GM23248 (cell line): ENCODE measurements around the gene CHADL. TPM values are rescaled to one million over a fixed set of nuclear protein-coding genes. Genes with fewer than 3 reads are reported as not detected.

ENCODE experiments used
- DNase-seq: peaks from one replicate; pipeline ENCODE4 v3.0.0-alpha.2; 2015
- H2AFZ ChIP-seq: fragments of 200-600 bp; sonication (generic); 2 replicates; pipeline ENCODE4 v1.6.1; 2016; ENCODE audit warnings: antibody characterized with exemption
- H3F3A ChIP-seq: fragments of 200-600 bp; sonication (generic); 2 replicates; pipeline ENCODE4 v1.6.1; 2016; ENCODE audit warnings: mild to moderate bottlenecking, antibody characterized with exemption, mixed run types; ENCODE audit not compliant: insufficient read depth
- H3K27ac ChIP-seq: fragments of 200-600 bp; sonication (generic); 2 replicates; pipeline ENCODE4 v1.5.1; 2016; ENCODE audit warnings: mild to moderate bottlenecking
- H3K27me3 ChIP-seq: fragments of 200-600 bp; sonication (generic); replicated peaks from 2 replicates; pipeline ENCODE4 v1.6.1; 2016; ENCODE audit warnings: mild to moderate bottlenecking; ENCODE audit not compliant: insufficient read depth
- H3K36me3 ChIP-seq: fragments of 200-600 bp; sonication (generic); 2 replicates; pipeline ENCODE4 v1.6.1; 2016; ENCODE audit warnings: low read depth, mild to moderate bottlenecking
- H3K4me1 ChIP-seq: fragments of 200-600 bp; sonication (generic); 2 replicates; pipeline ENCODE4 v1.6.1; 2016; ENCODE audit warnings: mild to moderate bottlenecking; ENCODE audit not compliant: insufficient read depth
- H3K4me2 ChIP-seq: fragments of 200-600 bp; sonication (generic); one replicate; pipeline ENCODE4 v1.6.1; 2016; ENCODE audit warnings: mild to moderate bottlenecking; ENCODE audit not compliant: unreplicated experiment
- H3K4me3 ChIP-seq: fragments of 200-600 bp; sonication (generic); 2 replicates; pipeline ENCODE4 v1.5.1; 2016; ENCODE audit warnings: mild to moderate bottlenecking
- H3K79me2 ChIP-seq: fragments of 200-600 bp; sonication (generic); 2 replicates; pipeline ENCODE4 v1.6.1; 2016; ENCODE audit warnings: mild to moderate bottlenecking; ENCODE audit not compliant: insufficient read depth
- H3K9ac ChIP-seq: fragments of 200-600 bp; sonication (generic); 2 replicates; pipeline ENCODE4 v1.6.1; 2016; ENCODE audit warnings: mild to moderate bottlenecking
- H3K9me2 ChIP-seq: fragments of 200-600 bp; sonication (generic); 2 replicates; pipeline ENCODE4 v1.6.1; 2016; ENCODE audit warnings: mixed run types, mild to moderate bottlenecking, moderate library complexity; ENCODE audit not compliant: insufficient read depth
- H3K9me3 ChIP-seq: fragments of 200-600 bp; sonication (generic); one replicate; pipeline ENCODE4 v1.6.1; 2017; ENCODE audit warnings: low read depth
- H4K20me1 ChIP-seq: fragments of 200-600 bp; sonication (generic); 2 replicates; pipeline ENCODE4 v1.6.0; 2016; ENCODE audit not compliant: insufficient read depth
- EZH2 ChIP-seq: fragments of 200-600 bp; sonication (generic); IDR thresholded peaks from 2 replicates; pipeline ENCODE4 v1.6.1; 2018; ENCODE audit warnings: antibody characterized with exemption, mild to moderate bottlenecking; ENCODE audit not compliant: insufficient read depth, poor library complexity, severe bottlenecking
- EZH2phosphoT487 ChIP-seq: fragments of 200-600 bp; sonication (generic); IDR thresholded peaks from 2 replicates; pipeline ENCODE4 v1.6.1; 2018; ENCODE audit warnings: antibody characterized with exemption, moderate library complexity, mild to moderate bottlenecking, low read depth; ENCODE audit not compliant: insufficient read depth
- WGBS, 2 experiments: methylation state at CpG; one replicate each; pipeline ENCODE4 v1.1.6; 2015 to 2017; ENCODE audit warnings: low lambda C conversion rate in 2 of 2, low coverage in 1 of 2; ENCODE audit errors: missing lambda C conversion rate in 2 of 2; 5-methylcytosine and 5-hydroxymethylcytosine counted together
- in situ Hi-C: fragments of 300-500 bp; cut with MboI; formaldehyde crosslinking; loops from 2 replicates; pipeline ENCODE4 v1.15.0; 2020
- polyA plus RNA-seq: library from polyadenylated mRNA; unstranded; fragments of >200 nt; fragmentation: Nextera tagmentation; extraction: Ambion mirVana; gene quantifications from 2 replicates; pipeline ENCODE4 v1.2.1, GENCODE V29; 2016
- total RNA-seq: library from RNA; depleted of rRNA; stranded (reverse); fragments of >200 nt; shearing (Covaris generic); gene quantifications from 2 replicates; pipeline ENCODE4 v1.2.3, GENCODE V29; 2014

CHADL gene
- total and polyA plus RNA-seq, 2 experiments from 2014 or later: 0.22 to 0.88 TPM

- Histone ChIP-seq H3F3A (peaks cover 10% of the 10 kb centered on the region; the same call in 1 of the 2 replicates), H2AFZ (no peak overlapping the region), H3K79me2 (peaks cover 88% of the 10 kb centered on the region), H4K20me1 (no peaks in the 10 kb centered on the region), H3K36me3 (peaks cover 31% of the 10 kb centered on the region), H3K27ac (no peak overlapping the region), H3K4me3 (no peak overlapping the region), H3K27me3 (no peaks in the 10 kb centered on the region), H3K4me1 (peaks cover 8% of the 10 kb centered on the region), H3K4me2 (no peak overlapping the region), H3K9ac (no peak overlapping the region), H3K9me3 (no peaks in the 10 kb centered on the region), H3K9me2 (no peaks in the 10 kb centered on the region)
- 76 to 91% methylated on average over 2 of the region's 2 CpGs for WGBS, 2 experiments
- DNase-seq: no peak
- in situ Hi-C loops: no loop called here
- TF ChIP-seq EZH2 (no peak), EZH2phosphoT487 (no peak)
These were observed 40.1 kb upstream of the CHADL start for GRCh38 chr22:41280854-41281253.

GRCh38 chr22:41280065-41280464 lies 39.3 kb upstream of the CHADL start:
- Histone ChIP-seq H3K9ac (no peak overlapping the region), H3K4me3 (no peak overlapping the region), H3K27ac (no peak overlapping the region), H3K27me3 (no peaks in the 10 kb centered on the region), H3K4me1 (peaks cover 7% of the 10 kb centered on the region), H4K20me1 (no peaks in the 10 kb centered on the region), H3K9me3 (no peaks in the 10 kb centered on the region), H3K9me2 (no peaks in the 10 kb centered on the region), H3K4me2 (no peak overlapping the region), H3K36me3 (peaks cover 33% of the 10 kb centered on the region), H2AFZ (no peak overlapping the region), H3K79me2 (peaks cover 95% of the 10 kb centered on the region), H3F3A (peaks cover 9% of the 10 kb centered on the region; the same call in 1 of the 2 replicates)
- WGBS, 2 experiments: 85 to 88% methylated on average over 3 of the region's 3 CpGs
- in situ Hi-C loops: no loop called here
- DNase-seq: no peak
- TF ChIP-seq EZH2 (no peak), EZH2phosphoT487 (no peak)

GRCh38 chr22:41274856-41275255 lies 34.1 kb upstream of the CHADL start:
- H3K9me2 ChIP-seq: no peaks in the 10 kb centered on the region
- no peak for DNase-seq
- no peak for TF ChIP-seq EZH2
- TF ChIP-seq EZH2phosphoT487: no peak
- H3K4me3 ChIP-seq: no peak overlapping the region
- peaks cover 43% of the 10 kb centered on the region for H3K36me3 ChIP-seq
- no peaks in the 10 kb centered on the region for H3K27me3 ChIP-seq
- in situ Hi-C loops: no loop called here
- 83 to 93% methylated on average over 4 of the region's 4 CpGs for WGBS, 2 experiments
- H3K4me2 ChIP-seq: no peak overlapping the region
- H3K79me2 ChIP-seq: peaks cover 62% of the 10 kb centered on the region
- H3K27ac ChIP-seq: no peak overlapping the region
- no peaks in the 10 kb centered on the region for H3K4me1 ChIP-seq
- no peaks in the 10 kb centered on the region for H4K20me1 ChIP-seq
- H3K9me3 ChIP-seq: no peaks in the 10 kb centered on the region
- H2AFZ ChIP-seq: no peak overlapping the region
- peaks cover 4% of the 10 kb centered on the region; the same call in 1 of the 2 replicates for H3F3A ChIP-seq
- no peak overlapping the region for H3K9ac ChIP-seq

GRCh38 chr22:41273128-41273527 lies 32.4 kb upstream of the CHADL start:
- no peaks in the 10 kb centered on the region for H3K9me2 ChIP-seq
- H3K9me3 ChIP-seq: no peaks in the 10 kb centered on the region
- peaks cover 52% of the 10 kb centered on the region for H3K36me3 ChIP-seq
- peaks cover 50% of the 10 kb centered on the region for H3K79me2 ChIP-seq
- H3K4me1 ChIP-seq: no peaks in the 10 kb centered on the region
- in situ Hi-C loops: no loop called here
- no peaks in the 10 kb centered on the region for H3F3A ChIP-seq
- no peak overlapping the region for H3K4me2 ChIP-seq
- H2AFZ ChIP-seq: no peak overlapping the region
- H3K27me3 ChIP-seq: no peaks in the 10 kb centered on the region
- H3K27ac ChIP-seq: no peak overlapping the region
- DNase-seq: no peak
- 92 to 95% methylated on average over 7 of the region's 7 CpGs for WGBS, 2 experiments
- no peak overlapping the region for H3K9ac ChIP-seq
- no peaks in the 10 kb centered on the region for H4K20me1 ChIP-seq
- H3K4me3 ChIP-seq: no peak overlapping the region
- no peak for TF ChIP-seq EZH2
- no peak for TF ChIP-seq EZH2phosphoT487

- no peaks in the 10 kb centered on the region for H3F3A ChIP-seq
- H3K9me3 ChIP-seq: no peaks in the 10 kb centered on the region
- H3K27me3 ChIP-seq: no peaks in the 10 kb centered on the region
- H3K9ac ChIP-seq: no peak overlapping the region
- H3K4me1 ChIP-seq: no peaks in the 10 kb centered on the region
- 98 to 99% methylated on average over 9 of the region's 9 CpGs for whole genome bisulfite sequencing, 2 experiments
- in situ Hi-C loops: no loop called here
- DNase-seq: no peak
- H2AFZ ChIP-seq: no peak overlapping the region
- no peaks in the 10 kb centered on the region for H4K20me1 ChIP-seq
- H3K9me2 ChIP-seq: no peaks in the 10 kb centered on the region
- peaks cover 45% of the 10 kb centered on the region for H3K36me3 ChIP-seq
- H3K4me2 ChIP-seq: no peak overlapping the region
- H3K4me3 ChIP-seq: no peak overlapping the region
- peaks cover 40% of the 10 kb centered on the region for H3K79me2 ChIP-seq
- no peak overlapping the region for H3K27ac ChIP-seq
- TF ChIP-seq EZH2phosphoT487: no peak
These were observed 31.1 kb upstream of the CHADL start for GRCh38 chr22:41271787-41272186.
